Stimulated activated CD8-positive, alpha-beta memory T cell treated with anti-CD3 and anti-CD28 coated beads, Interleukin-7, amount 100 ng/mL, for 48 hours (primary cell): ENCODE results near the gene CACNB4.

Experiments used
- DNase-seq, 2 donors: peaks; one replicate each; pipeline ENCODE4 v3.0.0-alpha.2; 2020; ENCODE audit warnings: low read depth in 1 of 2; ENCODE audit errors: extremely low read depth in 1 of 2

CACNB4 gene

DNA sequence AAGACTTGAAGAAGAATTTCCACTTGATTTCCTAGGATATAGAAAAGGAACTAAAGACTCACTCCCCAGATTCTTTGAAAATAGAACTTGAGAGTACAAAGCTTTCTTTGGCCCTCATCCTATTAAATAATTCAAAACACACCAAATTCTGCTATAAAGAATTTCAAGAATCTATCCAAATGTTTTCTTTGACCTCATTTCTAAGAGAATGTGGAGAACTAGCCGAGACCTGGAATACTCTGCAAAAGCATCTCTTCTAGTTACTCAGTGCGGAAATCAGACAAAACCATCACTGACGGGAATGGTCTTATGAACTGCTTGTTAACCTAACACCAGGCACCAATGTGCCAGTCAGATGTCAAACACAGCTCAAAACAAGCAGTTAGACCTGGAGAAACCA is 226.4 kb downstream of the CACNB4 start:
- DNase-seq, result no peak

DNA sequence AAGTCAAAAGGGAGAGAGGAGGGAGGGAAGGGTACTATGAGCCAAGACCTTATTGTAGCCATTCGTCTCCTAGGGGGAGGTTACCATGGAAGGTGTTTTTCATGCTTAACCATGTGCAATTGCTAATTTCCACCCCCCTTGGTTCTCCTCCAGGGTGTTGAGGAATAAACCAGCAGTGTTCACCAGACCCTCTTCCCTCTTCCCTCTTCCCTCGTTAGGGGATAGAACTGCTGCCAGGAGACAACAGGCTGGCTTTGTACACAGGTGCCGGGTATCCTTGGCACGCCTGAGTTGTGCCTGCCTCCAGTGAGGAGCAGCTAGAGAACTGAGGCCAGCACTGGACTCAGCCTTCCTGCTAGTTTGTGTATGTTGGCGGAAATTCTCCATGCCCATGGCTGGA is 229.6 kb downstream of the CACNB4 start:
- no peak for DNase-seq

DNA sequence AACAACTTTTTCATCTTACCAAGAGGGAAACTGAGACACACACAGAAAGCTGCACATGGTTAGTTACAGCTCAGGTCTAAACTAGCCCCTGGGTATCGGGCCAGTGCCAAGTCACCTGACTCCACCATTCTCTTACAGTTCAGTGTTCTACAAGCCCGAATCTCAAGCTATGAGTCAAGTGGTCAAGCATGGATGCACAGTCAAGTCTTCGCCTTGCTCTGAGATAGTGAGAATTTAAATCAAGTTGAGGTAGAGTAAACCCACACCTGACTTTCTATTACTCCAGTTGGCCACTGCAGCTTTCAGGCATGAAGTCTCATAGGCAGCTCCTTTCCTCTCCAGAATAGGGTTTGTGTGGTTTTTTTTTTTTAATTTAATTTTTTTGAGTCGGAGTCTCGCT is 236.1 kb downstream of the CACNB4 start:
- no peak for DNase-seq

DNA sequence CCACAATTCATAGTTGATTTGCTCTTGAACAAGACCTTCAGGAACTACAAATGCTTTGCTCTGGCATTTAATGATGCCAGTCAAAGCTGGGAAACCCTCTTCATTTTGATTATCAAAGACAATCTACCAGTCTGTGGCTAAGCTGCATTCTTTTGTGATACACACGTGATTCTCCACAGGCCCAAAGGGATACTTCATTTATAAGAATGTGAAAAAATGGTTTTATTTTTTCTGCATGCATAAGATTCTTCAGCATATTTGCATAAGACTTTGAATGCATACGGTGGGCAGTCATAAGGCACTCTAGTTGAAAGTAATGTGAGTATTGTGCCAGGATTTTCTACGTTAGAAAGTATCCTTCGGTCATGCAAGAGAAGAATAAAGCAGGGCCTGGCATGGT is 237.7 kb downstream of the CACNB4 start:
- no peak for DNase-seq

DNA sequence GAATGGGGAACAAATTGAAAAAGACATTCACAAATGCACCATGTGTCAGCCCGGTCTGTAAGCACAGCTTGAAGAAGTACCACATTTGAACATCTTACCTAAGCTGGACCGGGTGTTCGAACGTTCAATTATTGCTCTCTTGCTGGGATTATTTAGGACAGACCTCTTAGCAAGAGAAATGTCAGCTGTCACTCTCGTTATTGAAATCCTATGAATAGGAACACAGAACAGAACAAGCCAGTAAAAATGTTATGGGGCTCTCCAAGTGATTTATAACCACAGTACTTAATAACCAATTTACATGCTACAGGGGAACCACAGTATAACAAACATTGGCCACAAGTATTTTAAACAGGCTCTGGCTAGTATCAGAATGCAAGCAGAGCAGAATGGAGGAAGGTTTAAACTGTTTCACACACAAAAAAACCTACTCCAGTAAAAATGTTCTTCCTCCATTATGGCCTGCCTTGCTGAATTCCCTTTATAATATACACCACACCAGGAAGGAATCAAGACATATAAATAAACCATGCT is 238.2 kb downstream of the CACNB4 start:
- no peak for DNase-seq

DNA sequence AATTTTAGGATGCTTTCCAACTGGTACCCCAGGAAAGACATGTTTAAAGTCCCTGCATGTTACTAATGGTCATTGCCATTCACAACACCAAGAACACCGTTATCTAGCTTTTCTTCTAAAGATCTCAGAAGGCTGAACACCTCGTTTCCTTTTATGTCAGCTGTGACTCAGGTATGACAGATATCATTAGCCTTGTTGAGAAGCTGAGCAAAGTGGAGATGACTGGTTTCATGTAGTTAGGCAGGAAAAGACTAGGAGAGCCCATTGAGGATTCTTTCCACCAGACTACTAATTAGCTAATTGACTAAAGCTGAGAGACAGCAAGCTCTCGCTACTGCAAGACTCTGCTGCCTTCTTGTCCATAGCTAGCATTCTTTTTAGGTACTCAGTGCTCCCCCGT is 238.6 kb downstream of the CACNB4 start:
- DNase-seq, result no peak

DNA sequence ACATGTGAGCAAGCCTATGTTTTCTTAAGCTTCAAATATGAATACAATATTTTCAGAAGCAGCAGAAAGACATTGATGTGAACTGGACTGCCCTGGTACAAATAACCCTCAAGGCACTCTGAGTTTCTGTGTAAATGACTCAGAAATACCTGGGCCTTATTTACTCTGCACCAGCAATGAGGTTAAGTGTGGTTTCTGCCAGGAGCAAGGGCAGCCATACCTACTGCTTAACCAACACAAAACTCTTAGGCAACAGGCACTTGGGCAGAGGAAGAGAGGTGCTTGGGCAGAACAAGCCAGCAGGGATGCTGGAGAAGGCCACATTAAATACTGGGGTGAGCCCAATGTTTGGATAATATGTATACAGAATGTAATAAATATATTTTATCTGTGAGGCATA is 241.2 kb downstream of the CACNB4 start:
- no peak for DNase-seq

DNA sequence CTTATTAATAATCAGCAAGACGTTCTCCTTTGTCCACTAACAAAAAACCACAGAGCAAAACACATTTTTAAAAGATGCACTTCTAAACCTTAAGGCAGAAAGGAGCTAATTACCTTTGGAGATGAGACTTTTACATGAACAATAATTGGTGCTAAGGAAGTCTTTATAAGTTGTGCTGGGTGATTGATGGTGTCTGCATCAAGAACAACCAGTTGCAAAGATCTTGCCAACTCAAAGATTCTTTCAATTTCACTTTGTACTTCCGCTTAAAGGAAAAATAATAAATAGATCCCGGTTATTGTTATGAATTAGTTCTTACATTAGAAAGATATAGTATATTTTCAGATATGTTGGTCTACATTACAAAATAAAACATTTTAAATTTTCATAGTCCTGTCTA is 243.7 kb downstream of the CACNB4 start:
- no peak for DNase-seq

DNA sequence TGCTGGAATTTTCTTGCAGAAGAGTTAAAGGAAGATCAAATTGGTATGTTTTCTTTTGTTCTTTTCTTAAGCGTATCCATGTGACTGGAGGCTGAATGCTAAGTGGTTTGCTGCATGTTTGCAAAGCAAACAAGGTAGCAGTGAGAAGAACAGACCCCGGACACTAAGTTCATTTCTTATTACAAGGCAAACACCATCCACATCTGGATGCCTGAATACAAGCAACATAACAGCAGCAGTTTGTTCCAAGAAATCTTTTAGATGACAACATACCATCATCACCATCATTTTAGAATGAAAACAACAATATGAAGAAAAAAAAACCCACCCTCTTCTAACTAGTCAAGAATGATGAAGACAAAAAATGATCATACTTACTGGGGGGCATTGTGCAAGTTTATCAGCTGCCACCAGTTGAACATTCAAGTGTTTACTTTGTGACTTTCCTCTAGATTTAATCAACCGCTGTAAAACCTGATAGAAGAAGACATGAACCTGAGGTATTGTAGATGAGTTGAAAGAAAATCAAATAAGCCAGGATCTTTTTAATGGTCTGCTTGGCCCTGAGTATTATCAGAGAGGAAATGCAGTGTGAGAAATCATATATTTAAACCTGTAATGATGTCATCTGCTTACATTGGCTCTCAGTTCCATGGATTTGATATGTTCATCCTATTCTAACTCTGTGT is 245.6 kb downstream of the CACNB4 start:
- DNase-seq, result no peak

DNA sequence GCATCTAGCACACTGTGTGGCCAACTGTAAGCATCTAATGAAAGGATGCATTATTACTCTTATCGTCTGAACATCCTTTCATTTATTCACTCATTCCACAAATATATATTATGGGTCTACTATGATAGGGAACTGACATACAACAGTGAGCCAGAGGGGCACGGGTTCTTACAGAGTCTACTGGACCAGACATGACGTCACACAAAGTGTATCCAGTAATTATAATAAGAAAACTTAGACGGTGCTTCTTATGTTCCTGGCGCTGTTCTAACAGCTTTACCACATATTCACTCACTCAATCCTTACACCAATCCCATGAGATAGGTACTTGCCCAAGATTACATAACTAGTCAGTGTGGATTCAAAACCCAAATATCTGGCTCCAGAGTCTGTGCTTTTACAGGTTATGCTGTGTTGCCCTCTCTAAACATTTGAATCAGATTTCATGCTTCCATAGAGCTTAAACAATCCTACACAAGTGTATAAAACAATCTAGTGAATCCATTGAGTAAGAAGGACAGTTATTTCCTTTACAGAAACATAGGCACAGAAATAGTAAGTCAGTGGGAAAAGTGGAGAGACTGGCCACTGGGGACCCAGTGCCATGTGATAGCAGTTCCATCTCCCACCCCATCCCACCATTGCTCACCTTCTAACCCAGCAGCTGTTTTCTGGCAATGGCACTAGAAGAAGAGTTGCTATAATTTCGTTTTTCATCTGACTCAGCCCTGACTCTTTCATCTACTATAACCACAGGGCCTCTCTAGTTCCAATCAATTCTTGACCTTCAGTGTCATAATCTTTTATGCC is 246.4 kb downstream of the CACNB4 start:
- no peak for DNase-seq

DNA sequence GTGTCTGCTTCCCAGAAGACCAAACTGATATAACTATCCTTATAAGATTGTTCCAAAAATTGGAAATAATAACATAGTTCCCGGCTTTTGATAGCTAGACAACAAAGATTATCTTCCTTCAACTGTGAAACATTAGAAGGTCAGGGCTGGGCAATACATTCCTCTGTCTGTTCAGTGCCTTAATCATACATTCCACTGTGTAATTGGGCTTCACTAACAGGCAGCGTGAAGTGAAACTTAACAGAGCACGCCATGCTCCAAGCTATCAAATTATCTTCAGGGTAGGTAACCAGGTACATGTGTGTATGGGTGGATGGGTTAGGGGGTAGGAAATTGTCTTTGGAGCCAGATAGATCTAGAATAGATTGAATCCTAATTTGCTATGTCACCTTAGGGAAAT is 247.1 kb downstream of the CACNB4 start:
- DNase-seq, result no peak

DNA sequence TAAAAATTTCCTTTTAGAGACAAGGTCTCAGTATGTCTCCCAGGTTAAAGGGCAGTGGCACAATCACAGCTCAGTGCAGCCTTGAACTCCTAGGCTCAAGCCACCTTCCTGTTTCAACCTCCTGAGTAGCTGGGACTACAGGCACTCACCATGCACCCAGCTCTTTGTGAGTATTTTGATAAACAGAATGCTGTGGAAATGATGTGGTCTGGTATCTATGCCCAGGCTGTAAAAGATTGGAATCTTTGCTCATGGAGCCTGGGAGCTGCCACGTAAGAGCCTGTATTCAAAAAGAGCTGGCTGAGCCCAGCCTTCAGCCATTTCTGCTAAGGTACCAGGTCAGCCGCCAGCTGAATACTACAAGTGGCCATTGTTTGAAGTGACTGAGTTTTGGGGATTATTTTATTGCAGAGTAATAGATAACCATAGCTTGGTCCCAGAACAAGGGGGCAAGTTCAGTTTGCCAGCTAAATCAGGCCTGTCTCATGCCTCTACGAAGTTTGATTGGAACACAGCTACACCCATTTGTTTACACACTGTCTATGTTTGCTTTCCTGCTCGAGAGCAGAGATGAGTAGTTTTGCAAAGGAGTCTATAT is 249.3 kb downstream of the CACNB4 start:
- DNase-seq, result no peak

DNA sequence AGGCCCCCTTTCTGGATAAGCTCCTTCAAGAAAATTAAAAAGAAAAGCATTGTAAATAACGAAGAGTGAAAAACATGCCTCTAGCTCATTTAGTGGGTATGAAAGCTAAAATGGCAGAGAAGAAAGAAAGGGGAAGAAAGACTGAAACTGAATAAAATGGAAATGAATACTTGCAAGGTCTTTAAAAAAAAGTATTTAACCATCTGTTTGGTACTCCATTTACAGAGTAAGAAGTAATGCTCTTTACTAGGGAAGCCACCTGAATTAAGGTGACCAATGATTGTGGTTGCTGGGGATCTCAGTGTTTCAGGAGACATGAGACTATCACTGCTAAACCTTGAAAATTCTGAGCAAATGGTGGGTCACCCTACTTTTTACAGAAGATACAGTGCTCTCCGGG is 253.0 kb downstream of the CACNB4 start:
- no peak for DNase-seq

DNA sequence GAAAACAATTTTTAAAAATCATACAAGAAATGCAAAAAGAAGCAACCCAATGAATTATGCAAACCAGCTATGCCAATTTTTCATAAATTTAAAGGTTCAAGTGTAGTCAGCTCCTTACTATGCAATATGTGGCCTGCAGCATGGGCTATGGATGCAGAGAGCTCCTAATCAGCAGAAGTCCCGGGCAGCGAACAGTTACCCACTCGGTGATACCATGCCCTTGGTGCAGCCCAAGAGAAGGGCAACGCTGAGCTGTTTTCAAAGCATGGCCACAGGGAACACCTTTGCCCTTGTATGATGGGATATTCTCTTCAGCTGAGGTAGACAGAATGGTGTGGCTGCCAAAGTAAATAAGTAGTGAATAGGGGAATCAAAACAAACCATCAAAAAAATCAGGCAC is 253.4 kb downstream of the CACNB4 start:
- no peak for DNase-seq

DNA sequence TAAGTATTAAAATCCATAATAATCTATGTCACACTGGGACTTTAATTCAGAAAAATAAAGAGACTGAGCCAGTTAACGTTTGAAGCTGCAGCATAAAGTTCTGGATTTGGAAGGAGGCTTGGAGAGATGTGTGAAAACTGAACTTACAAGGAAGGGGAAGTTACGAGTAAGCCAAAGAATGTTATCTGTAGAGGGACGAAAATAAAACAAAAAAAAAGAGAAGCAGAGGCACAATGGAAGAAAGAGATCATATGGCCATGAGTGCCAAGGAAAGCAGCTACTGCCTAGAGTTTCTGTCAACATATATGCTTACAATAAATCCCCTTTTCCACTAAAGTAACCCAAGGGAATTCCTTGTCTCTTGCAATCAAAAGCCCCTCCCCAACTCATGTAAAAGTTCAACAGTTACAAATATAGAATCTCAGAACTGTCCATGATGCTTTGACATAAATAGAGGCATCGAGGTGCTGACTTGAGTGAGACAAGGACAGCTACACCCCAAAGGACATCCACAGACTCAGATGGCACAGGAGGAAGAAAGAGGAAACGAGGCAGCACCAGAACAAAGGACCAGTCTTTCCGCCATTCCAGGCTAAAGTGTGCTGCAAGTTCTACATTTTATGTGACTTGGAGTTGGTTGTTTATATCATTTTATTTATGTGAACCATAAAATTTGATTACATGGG is 254.5 kb downstream of the CACNB4 start:
- no peak for DNase-seq

DNA sequence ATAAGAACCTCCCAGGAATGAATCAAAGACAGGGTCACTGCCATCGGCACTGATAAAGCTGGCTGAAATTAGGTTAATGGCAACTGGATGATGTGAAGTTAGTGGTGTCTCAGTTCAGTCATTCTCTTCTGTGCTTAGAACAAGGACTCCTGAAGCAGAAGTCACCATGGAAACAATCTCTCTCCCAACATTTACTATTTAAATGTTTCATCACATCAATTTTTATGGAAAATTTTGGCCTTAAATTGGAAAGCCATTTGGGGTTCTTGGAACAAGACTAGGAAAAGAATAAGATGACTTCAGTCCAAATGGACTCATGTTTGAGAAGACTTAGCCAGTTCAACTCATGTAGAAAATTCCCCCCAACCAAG is 255.2 kb downstream of the CACNB4 start:
- no peak for DNase-seq

DNA sequence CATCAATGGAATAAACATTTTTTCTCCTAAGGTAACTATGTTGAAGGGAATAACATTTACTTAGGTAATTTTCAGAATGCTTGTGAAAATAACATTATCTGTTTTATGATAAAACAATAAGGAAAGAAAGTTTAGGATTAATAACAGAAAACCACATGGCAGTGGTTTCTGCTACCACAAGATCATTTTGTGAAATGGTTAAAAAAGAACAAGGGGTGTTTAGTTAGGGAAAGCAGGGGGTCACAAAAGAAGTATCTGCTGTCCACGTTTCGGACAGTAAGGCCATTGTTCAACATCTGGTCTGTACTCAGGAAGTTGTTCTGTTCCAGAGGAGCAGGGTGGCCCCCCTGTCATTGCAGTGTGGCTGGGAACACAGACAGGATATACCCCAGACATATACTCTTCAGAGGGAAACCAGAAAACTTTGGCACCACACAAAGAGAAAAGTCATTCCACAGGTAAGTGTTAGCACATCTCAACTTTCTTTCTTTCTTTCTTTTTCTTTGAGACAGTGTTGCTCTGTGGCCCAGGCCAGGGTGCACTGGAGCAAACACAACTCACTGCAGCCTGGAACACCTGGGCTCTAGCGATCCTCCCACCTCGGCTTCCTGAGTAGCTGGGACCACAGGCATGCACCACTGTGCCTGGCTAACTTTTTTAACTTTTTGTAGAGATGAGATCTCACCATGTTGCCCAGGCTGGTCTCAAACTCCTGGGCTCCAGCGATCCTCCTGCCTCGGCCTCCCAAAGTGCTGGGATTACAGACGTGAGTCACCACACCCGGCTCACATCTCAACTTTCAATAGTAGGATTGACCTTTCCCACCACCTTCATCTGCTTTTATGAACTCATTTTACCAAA is 255.8 kb downstream of the CACNB4 start:
- no peak for DNase-seq

DNA sequence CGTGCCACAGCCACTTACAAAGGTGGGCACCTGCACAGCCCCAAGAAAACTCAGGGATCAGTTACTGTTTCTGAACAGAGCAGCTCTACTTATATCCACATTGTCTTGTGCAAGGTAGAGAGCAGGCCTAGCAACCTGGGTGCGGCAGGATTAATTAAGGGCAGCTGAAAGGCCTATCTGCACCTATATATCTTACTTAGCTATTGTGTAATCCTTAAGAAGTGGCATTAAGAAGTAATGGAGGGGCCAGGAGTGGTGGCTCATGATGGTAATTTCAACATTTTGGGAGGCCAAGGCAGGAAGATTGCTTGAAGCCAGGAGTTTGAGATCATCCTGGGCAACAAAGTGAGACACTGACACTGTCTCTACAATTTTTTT is 257.8 kb downstream of the CACNB4 start:
- no peak for DNase-seq

DNA sequence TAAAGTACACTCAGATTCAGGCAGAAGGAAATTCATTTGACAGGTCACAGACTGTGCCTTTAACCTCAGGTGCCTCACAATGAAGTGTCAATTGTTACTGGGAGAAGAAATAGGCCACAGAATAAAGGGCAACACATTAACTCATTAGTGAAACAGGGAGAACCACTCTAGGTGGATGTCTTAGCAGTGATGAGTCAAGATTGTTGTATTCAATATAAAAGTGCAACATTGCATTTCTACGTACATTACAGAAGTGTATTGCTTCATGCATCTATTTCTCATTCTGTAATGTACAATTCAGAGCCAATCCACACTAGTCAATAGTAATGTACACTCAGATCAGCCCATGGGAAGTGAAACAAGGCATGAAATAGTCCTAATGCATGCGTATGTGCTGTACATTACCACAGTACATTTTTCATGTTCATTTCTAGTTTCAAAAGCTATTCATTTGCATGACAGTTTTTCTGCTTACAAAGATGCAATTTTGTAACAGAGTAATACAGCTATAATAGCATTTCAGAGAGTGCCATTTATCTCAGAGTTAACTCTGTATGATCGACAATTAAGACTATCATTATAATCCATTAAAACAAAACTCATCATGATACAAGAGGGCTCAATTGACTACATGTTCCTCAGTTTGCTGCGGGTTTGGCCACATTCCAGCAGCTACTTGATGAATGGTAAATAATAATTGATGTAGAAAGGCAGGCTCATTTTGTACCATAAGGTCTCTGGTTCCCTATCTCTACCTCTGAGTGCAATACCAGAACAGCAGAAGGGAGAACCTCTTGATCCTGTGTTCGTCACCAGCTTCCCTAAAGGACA is 258.4 kb downstream of the CACNB4 start:
- no peak for DNase-seq

DNA sequence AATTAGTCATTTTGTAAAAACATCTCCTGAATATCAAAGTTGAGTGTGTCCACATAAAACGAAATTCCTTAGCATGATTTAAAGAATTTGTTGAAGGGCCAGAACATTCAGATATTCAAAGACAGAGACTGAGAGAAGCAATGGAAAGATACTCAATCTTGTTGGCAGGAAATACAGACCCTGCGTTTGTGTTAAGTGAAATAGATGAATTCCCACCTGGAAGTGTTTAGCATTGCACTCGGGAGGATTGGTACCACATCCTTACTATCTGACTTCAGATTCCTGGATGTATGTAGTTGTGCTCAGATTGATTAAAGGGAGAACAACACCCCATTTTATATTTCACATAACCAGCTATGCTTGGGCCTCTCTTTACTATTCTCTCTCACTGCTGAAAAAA is 260.9 kb downstream of the CACNB4 start:
- DNase-seq, result no peak
